ENCODE measurements around the gene MSMB. TPM values are rescaled to one million over a fixed set of nuclear protein-coding genes. Genes with fewer than 3 reads are reported as not detected.

MSMB gene
- total RNA-seq, 1 experiment from 2014 or later = not detected

DNA sequence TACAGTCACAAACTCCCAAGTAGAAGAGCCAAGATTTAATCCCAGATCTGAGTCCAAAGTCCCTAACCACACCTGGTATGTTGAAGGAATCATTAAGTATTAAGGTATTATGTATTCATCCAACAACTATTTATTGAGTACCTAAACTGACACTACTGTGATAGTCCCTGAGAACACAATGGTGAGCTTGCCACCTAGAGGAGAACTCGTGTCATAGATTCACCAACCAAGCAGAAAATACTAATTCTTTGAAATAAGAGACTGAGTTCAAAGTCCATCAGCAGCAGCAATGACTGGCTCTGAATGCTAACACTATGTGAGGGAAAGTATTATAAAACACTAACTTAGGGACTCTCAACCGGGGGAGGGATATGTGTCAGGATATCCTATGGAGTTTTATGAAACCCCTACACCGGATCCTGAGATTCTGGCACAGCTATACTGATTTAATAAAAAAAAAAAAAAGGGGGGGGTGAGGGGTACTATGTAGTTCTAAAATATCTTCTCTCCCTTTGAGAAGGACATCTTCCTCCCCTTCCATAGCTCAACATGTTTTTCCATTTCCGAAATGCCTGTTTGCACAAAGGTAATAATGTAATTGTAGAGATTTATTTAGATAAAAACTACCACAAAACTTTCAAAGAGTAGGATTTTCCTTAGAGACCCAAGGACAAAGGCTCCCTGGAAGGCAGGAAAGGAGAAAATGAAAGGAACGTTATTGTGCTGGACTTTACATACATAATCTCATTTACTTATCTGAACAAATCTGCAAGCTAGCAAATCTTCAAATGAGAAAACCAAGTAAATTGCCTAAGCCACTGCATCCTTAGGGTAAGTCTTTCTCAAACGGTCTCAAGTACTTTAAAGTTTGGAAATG is 17.2 kb downstream of the MSMB start:
- intact Hi-C loops (cut with micrococcal nuclease; ENCODE audit: unreplicated experiment) = loop anchor here (5.0 to 10.0 kb wide), 2 partner anchors 564 to 777 kb away; no protein-coding TSS in a partner anchor
- Histone ChIP-seq H3K27ac (no peak overlapping the region), H3K9me3 (ENCODE audit: insufficient read depth, low read depth) (no peaks in the 10 kb centered on the region), H2AFZ (no peak overlapping the region), H3K9me2 (ENCODE audit: insufficient read depth) (no peaks in the 10 kb centered on the region), H3K4me1 (replicated peaks; ENCODE audit: insufficient read depth) (peaks cover 27% of the 10 kb centered on the region), H3K27me3 (ENCODE audit: insufficient read depth, low read depth) (no peaks in the 10 kb centered on the region), H3K4me2 (peak overlapping the region; percentile 94), H3K79me2 (ENCODE audit: low read depth) (peaks cover 64% of the 10 kb centered on the region), H4K20me1 (ENCODE audit: insufficient read depth) (peaks cover 49% of the 10 kb centered on the region), H3K4me3 (peak overlapping the region; percentile 97), H3F3A (ENCODE audit: insufficient read depth, low read depth) (peaks cover 11% of the 10 kb centered on the region), H3K36me3 (ENCODE audit: low read depth) (0 out of 2 replicates have a peak, but pooled peaks cover 6% of the 10 kb centered on the region)
- peak; percentile 25 to 85 for DNase-seq
- no peak for TF ChIP-seq EZH2 (IDR thresholded peaks at IDR 0.05; ENCODE audit: low read depth)
- TF ChIP-seq, protein P1, sequence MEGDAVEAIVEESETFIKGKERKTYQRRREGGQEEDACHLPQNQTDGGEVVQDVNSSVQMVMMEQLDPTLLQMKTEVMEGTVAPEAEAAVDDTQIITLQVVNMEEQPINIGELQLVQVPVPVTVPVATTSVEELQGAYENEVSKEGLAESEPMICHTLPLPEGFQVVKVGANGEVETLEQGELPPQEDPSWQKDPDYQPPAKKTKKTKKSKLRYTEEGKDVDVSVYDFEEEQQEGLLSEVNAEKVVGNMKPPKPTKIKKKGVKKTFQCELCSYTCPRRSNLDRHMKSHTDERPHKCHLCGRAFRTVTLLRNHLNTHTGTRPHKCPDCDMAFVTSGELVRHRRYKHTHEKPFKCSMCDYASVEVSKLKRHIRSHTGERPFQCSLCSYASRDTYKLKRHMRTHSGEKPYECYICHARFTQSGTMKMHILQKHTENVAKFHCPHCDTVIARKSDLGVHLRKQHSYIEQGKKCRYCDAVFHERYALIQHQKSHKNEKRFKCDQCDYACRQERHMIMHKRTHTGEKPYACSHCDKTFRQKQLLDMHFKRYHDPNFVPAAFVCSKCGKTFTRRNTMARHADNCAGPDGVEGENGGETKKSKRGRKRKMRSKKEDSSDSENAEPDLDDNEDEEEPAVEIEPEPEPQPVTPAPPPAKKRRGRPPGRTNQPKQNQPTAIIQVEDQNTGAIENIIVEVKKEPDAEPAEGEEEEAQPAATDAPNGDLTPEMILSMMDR (conservative IDR thresholded peaks at IDR 0.05) = peak; percentile 85
- POLR2A ChIA-PET (ENCODE audit: unreplicated experiment) = no interaction called here
- no TSS peak for BruUV-seq (replicated peaks)
- CTCF ChIA-PET = interaction anchor here (0.5 to 0.6 kb wide), 3 partner anchors 16 to 779 kb away, joined by 5 to 14 read pairs (median 7); no protein-coding TSS in a partner anchor

DNA sequence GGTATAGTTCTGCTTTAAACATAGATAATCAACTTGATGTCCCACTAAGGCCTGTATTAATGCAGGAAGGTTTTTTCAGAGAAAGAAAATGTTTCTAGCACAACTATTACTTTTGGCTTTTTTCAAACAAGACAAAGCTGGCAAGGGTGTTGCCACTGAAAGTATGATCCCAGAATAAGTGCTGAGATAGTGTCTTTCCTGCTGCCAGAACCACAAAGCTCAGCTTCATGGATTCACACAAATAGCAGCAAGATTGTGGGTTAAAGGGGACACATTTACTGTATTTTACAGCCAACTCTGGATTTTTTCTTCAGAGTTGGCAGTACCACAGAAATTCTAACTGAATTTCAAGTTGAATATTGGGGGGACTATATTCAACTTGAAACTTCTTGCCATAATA is 20.0 kb downstream of the MSMB start:
- no peaks in the 10 kb centered on the region for H3K9me2 ChIP-seq (ENCODE audit: insufficient read depth)
- BruUV-seq (replicated peaks) = no TSS peak
- ChIA-PET CTCF (no interaction called here), POLR2A (ENCODE audit: unreplicated experiment) (no interaction called here)
- 0 out of 2 replicates have a peak overlapping the region, but pooled peaks have one; percentile 9 for H3K4me2 ChIP-seq
- peaks cover 89% of the 10 kb centered on the region for H3K79me2 ChIP-seq (ENCODE audit: low read depth)
- H3K9me3 ChIP-seq (ENCODE audit: insufficient read depth, low read depth) = no peaks in the 10 kb centered on the region
- intact Hi-C loops (cut with micrococcal nuclease; ENCODE audit: unreplicated experiment) = loop anchor here (5.0 to 10.0 kb wide), 2 partner anchors 561 to 774 kb away; no protein-coding TSS in a partner anchor
- TF ChIP-seq, protein P1 (conservative IDR thresholded peaks at IDR 0.05) = no peak
- no peak for TF ChIP-seq EZH2 (IDR thresholded peaks at IDR 0.05; ENCODE audit: low read depth)
- no peak overlapping the region for H2AFZ ChIP-seq
- peaks cover 37% of the 10 kb centered on the region for H3K4me1 ChIP-seq (replicated peaks; ENCODE audit: insufficient read depth)
- DNase-seq = no peak
- H3F3A ChIP-seq (ENCODE audit: insufficient read depth, low read depth) = peaks cover 35% of the 10 kb centered on the region
- peaks cover 58% of the 10 kb centered on the region for H4K20me1 ChIP-seq (ENCODE audit: insufficient read depth)
- no peaks in the 10 kb centered on the region for H3K27me3 ChIP-seq (ENCODE audit: insufficient read depth, low read depth)
- H3K36me3 ChIP-seq (ENCODE audit: low read depth) = 0 out of 2 replicates have a peak, but pooled peaks cover 6% of the 10 kb centered on the region
- H3K27ac ChIP-seq = no peak overlapping the region
- H3K4me3 ChIP-seq = no peak overlapping the region

DNA sequence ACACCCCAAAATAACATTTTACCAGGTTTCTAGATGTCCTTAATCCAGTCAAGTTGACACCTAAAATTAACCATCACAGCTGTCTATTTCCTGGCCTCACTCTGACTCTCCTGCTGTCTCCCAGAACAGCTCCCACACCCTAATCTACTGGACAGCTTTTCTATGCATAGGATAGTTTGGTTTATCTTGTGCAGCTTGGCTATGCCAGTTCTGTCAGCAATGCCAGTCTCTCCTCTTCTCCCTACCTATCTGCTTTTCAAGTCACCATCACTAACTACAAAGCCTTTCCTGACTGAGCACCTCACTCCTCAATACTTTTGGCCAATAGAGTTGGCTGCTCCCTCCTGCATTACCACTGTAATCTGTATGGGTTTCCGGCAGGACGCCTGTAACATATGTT is 20.7 kb downstream of the MSMB start:
- Histone ChIP-seq H3K79me2 (ENCODE audit: low read depth) (peaks cover 96% of the 10 kb centered on the region), H3F3A (ENCODE audit: insufficient read depth, low read depth) (peaks cover 40% of the 10 kb centered on the region), H3K4me1 (replicated peaks; ENCODE audit: insufficient read depth) (peaks cover 44% of the 10 kb centered on the region), H3K4me2 (no peak overlapping the region), H3K4me3 (no peak overlapping the region), H3K9me3 (ENCODE audit: insufficient read depth, low read depth) (no peaks in the 10 kb centered on the region), H3K27me3 (ENCODE audit: insufficient read depth, low read depth) (no peaks in the 10 kb centered on the region), H3K36me3 (ENCODE audit: low read depth) (0 out of 2 replicates have a peak, but pooled peaks cover 11% of the 10 kb centered on the region), H3K27ac (no peak overlapping the region), H4K20me1 (ENCODE audit: insufficient read depth) (peaks cover 65% of the 10 kb centered on the region), H3K9me2 (ENCODE audit: insufficient read depth) (no peaks in the 10 kb centered on the region), H2AFZ (no peak overlapping the region)
- POLR2A ChIA-PET (ENCODE audit: unreplicated experiment) = no interaction called here
- TF ChIP-seq EZH2 (IDR thresholded peaks at IDR 0.05; ENCODE audit: low read depth) = no peak
- TF ChIP-seq, protein P1 (conservative IDR thresholded peaks at IDR 0.05) = no peak
- CTCF ChIA-PET = no interaction called here
- no TSS peak for BruUV-seq (replicated peaks)
- intact Hi-C loops (cut with micrococcal nuclease; ENCODE audit: unreplicated experiment) = loop anchor here (5.0 to 10.0 kb wide), 2 partner anchors 561 to 773 kb away; no protein-coding TSS in a partner anchor
- no peak for DNase-seq

All from PC-9 (cell line).